Muscle of leg (tissue), 11 donors: ENCODE data around the gene CCDC117. TPM values are rescaled to one million over a fixed set of nuclear protein-coding genes. Genes with fewer than 3 reads are reported as not detected.

Source experiments
- DNase-seq: peaks from one replicate; pipeline ENCODE4 v3.0.0; 2013
- H3K27ac ChIP-seq: one replicate; pipeline ENCODE4 v1.5.1; 2013; ENCODE audit warnings: mild to moderate bottlenecking, low read length, control low read depth
- H3K27me3 ChIP-seq: one replicate; pipeline ENCODE4 v1.6.1; 2013; ENCODE audit warnings: low read length; ENCODE audit not compliant: control insufficient read depth, insufficient read depth
- H3K36me3 ChIP-seq: one replicate; pipeline ENCODE4 v1.6.1; 2013; ENCODE audit warnings: low read length; ENCODE audit not compliant: control insufficient read depth, insufficient read depth
- H3K4me1 ChIP-seq: one replicate; pipeline ENCODE4 v1.6.1; 2013; ENCODE audit warnings: low read length; ENCODE audit not compliant: control insufficient read depth, insufficient read depth
- H3K4me3 ChIP-seq: one replicate; pipeline ENCODE4 v1.5.1; 2013; ENCODE audit warnings: low read length, control low read depth
- H3K9me3 ChIP-seq: replicated peaks from 2 replicates; pipeline ENCODE4 v1.6.1; 2013; ENCODE audit warnings: low read depth, low read length; ENCODE audit not compliant: control insufficient read depth
- WGBS: methylation state at CpG from one replicate; pipeline ENCODE4 v1.1.5; 2013; ENCODE audit warnings: missing lambda C conversion rate; ENCODE audit not compliant: insufficient coverage; 5-methylcytosine and 5-hydroxymethylcytosine counted together
- polyA plus RNA-seq, 8 donors: library from polyadenylated mRNA; unstranded; fragments of 120-200 nt; gene quantifications; one replicate each; pipeline versions ENCODE4 v1.2.1 to v1.2.3, GENCODE V29; 2013; ENCODE audit warnings: inconsistent platforms in 1 of 8, low replicate concordance in 1 of 8; ENCODE audit not compliant: insufficient read length in 8 of 8, insufficient read depth in 1 of 8
- total RNA-seq: library from RNA; stranded (reverse); fragments of 120-200 nt; gene quantifications from one replicate; pipeline ENCODE4 v1.2.4, GENCODE V29; 2013

CCDC117 gene
- total and polyA plus RNA-seq, 9 donors, result 14.2 to 30.9 (median 22.9) TPM

DNA sequence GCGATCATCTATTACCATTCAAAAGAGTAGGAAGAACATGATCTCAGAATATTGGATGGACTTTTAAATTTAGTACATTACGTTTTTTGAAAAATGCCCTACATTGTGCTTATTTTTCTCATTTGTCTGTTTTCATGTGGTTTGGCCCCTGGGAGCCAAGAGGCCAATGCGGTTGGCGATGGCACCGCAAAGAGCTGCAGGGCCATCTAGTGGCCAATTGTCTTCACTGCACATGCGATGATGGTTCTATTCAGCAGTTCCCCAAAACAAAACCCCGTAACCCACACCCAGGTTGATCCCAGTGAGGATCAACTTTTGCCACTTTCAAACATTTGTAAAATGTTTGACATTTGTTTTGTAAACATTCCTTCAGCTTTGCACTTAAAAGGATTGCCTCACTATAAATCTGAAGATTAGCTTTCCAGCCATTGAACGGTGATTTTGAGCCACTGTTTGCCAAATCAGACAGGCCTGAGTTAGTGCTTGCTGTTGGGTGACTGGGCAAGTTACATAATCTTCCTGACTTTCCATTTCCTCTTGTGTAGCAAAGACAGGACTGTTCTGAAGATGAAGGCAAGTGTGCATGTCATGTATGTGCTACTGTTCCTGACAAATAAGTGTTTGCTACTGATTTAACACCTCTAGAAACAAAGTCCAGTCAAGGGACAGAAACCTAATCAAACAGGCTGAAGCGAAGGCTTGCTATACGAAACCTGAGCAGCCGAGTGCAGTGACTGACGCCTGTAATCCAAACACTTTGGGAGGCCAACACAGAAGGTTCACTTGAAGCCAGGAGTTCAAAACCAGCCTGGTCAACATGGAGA, 57.1 kb downstream of the CCDC117 start:
- Histone ChIP-seq H3K9me3 (no peaks in the 10 kb centered on the region), H3K36me3 (peaks cover 3% of the 10 kb centered on the region), H3K27me3 (no peaks in the 10 kb centered on the region), H3K4me1 (no peaks in the 10 kb centered on the region), H3K27ac (no peak overlapping the region), H3K4me3 (no peak overlapping the region)
- WGBS, result 41% methylated on average over 10 of the region's 12 CpGs
- peak; percentile 79 for DNase-seq

DNA sequence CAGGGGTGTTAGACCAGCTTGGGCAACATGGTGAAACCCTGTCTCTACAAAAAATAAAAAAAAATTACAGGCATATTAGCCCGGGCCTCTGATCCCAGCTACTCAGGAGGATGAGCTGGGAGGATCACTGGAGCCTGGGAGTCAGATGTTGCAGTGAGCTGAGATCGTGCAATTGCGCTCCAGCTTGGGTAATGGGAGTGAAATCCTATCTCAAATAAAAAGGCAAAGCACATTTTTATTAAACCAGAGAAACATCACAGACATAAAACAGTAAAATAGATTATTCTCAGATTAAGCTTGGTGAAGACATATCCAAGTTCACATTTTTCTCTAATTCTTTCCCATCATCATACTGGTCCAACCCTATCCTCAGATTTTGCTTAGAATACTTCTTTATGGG, 57.9 kb downstream of the CCDC117 start:
- no peaks in the 10 kb centered on the region for H3K4me1 ChIP-seq

DNA sequence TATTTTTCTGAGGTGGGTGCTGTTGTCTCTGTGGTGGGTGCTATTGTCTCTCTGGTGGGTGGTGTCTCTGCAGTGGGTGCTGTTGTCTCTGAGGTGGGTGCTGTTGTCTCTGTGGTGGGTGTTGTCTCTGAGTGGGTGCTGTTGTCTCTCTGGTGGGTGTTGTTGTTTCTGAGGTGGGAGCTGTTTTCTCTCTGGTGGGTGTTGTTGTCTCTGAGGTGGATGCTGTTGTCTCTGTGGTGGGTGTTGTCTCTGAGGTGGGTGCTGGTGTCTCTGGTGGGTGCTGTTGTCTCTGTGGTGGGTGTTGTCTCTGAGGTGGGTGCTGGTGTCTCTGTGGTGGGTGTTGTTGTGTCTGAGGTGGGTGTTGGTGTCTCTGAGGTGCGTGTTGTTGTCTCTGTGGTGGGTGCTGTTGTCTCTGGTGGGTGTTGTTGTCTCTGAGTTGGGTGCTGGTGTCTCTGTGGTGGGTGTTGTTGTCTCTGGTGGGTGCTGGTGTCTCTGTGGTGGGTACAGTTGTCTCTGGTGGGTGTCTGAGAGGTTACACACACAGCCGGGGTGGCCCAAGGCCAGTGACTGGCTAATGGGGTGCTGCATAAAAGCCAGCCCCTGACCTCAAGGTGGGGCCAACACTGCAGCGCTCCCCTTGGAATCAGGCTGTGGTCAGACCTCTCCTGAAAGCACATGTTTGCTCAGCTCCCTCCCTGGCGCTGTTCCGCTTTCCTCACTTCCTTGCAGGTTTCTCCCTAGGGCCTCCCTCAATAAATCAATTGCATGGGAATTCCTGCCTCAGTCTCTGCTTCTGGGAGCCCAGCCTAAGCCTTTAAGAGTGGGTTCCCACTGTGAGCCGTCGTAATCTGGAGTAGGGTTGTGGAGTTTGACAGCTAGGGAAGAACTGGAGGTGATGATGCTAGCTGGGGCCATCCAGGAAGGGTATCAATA, 58.9 kb downstream of the CCDC117 start:
- Histone ChIP-seq H3K4me1 (no peaks in the 10 kb centered on the region), H3K4me3 (no peak overlapping the region), H3K36me3 (peaks cover 3% of the 10 kb centered on the region), H3K27ac (no peak overlapping the region), H3K9me3 (no peaks in the 10 kb centered on the region), H3K27me3 (no peaks in the 10 kb centered on the region)
- DNase-seq, result no peak
- 77% methylated on average over 5 of the region's 7 CpGs for WGBS

More for the DNA sequence above, 57.9 kb downstream of the CCDC117 start:
- Histone ChIP-seq H3K27me3 (no peaks in the 10 kb centered on the region), H3K9me3 (no peaks in the 10 kb centered on the region), H3K36me3 (peaks cover 3% of the 10 kb centered on the region), H3K27ac (no peak overlapping the region), H3K4me3 (no peak overlapping the region)
- DNase-seq, result no peak
- no CpG with 5 or more reads among the region's 3 CpGs for WGBS

DNA sequence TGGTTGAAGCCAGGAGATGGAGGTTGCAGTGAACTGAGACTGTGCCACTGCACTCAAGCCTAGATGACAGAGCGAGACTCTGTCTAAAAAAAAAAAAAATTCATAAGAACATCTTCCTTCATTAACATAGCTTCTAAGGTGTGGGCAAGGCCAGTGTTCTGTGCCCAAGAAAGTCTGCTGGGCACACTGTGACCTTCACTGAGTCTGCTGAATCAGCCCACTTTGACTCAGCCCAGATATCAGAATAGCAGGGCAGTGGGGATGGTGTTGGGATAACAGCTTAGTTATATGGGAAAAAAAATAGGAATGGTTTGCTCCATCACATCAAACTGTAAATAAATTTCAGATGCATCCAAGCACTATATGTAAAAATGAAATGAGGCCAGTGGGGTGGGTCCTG, 60.2 kb downstream of the CCDC117 start:
- Histone ChIP-seq H3K36me3 (peaks cover 3% of the 10 kb centered on the region), H3K27me3 (no peaks in the 10 kb centered on the region), H3K4me3 (no peak overlapping the region), H3K9me3 (no peaks in the 10 kb centered on the region), H3K27ac (no peak overlapping the region), H3K4me1 (no peaks in the 10 kb centered on the region)
- no peak for DNase-seq
- WGBS, result no CpG with 5 or more reads among the region's 1 CpG

DNA sequence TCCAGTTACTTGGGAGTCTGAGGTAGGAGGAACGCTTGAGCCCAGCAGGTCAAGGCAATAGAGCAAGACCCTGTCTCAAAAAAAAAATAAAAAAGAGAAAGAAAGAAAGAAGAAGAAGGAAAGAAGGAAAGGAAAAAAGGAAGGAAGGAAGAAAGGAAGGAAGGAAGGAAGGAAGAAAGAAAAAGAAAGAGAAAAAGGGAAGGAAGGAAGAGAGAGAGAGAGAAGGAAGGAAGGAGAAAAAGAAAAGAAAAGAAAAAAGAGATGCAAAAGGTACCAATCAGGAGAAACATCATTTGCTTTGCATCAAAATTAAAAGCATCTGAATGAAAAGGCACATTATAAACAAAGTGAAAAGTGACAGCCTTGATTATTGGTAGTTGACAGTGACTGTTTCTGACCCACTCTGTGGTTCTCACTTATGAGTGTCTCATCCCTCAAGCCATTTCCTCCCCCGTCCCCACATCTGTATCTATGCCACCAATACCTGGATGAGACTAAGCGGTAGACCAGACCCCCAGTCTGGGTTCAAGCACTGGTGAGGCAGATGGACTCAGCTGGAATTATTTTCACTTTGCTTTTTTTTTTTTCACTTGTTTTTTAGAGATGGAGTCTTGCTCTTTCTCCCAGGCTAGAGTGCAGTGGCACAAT, 60.9 kb downstream of the CCDC117 start:
- H3K4me3 ChIP-seq, result no peak overlapping the region
- H3K27me3 ChIP-seq, result no peaks in the 10 kb centered on the region
- DNase-seq, result no peak
- 79% methylated on average over 2 of the region's 3 CpGs for WGBS
- H3K9me3 ChIP-seq, result no peaks in the 10 kb centered on the region
- H3K36me3 ChIP-seq, result peaks cover 3% of the 10 kb centered on the region
- H3K4me1 ChIP-seq, result no peaks in the 10 kb centered on the region
- no peak overlapping the region for H3K27ac ChIP-seq

DNA sequence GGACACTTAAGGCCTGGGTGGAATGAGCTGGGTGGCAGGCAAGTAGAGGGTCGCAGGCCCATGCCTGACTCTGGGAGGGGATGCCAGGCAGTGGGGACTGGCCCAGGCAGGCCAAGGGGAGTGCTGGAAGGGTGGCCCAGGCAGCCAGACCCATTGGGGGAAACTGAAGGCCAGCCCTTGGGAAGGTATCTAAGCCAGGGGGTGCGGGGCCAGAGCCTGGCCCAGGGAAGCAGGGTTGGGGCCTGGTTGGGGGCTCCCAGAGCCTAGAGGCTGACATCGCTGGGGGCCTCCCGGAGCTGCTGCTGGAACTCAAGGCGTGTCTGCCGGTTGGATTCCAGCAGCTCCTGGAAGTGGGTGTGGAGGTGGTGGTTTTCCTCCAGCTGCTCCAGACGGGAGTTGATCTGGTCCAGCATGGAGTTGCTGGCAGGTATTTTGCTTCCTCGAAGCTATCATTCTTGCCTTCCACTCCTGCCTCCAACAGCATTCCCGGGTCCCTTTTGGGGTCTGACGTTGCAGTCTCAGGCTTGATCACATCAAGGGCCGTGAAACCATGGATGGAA, 63.2 kb downstream of the CCDC117 start:
- 80% methylated on average over 4 of the region's 11 CpGs for WGBS
- peaks cover 3% of the 10 kb centered on the region for H3K36me3 ChIP-seq
- no peak for DNase-seq
- no peak overlapping the region for H3K27ac ChIP-seq
- no peaks in the 10 kb centered on the region for H3K9me3 ChIP-seq
- H3K4me3 ChIP-seq, result no peak overlapping the region
- H3K27me3 ChIP-seq, result no peaks in the 10 kb centered on the region
- H3K4me1 ChIP-seq, result no peaks in the 10 kb centered on the region

DNA sequence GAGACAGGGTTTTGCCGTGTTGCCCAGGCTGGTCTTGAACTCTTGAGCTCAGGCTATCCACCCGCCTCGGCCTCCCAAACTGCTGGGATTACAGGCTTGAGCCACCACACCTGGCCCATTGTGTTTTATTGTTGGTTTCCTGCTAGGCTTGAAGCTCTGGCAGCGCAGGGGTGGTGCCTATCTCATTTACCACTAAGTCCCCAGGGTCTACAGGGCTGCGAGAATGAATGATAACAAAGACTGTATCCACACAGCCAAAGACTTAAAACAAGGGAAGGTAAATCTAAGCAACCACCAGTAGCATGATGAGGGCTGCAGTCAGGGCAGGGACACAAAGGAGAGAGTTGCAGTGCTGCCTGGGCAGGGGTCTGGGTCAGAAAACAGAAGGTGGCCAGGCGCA, 65.1 kb downstream of the CCDC117 start:
- Histone ChIP-seq H3K4me3 (no peak overlapping the region), H3K9me3 (no peaks in the 10 kb centered on the region), H3K27ac (no peak overlapping the region), H3K27me3 (no peaks in the 10 kb centered on the region), H3K4me1 (no peaks in the 10 kb centered on the region), H3K36me3 (peaks cover 3% of the 10 kb centered on the region)
- WGBS, result 81% methylated on average over 3 of the region's 6 CpGs
- DNase-seq, result no peak

Other genes starting within 250 kb of the CCDC117 start
- 30.1 TPM for gene TTC28, start 92.9 kb upstream of the CCDC117 start, total RNA-seq
- gene TTC28, start 92.9 kb upstream of the CCDC117 start, polyA plus RNA-seq, result 10 to 100 TPM; 17.9 to 31.8 (median 24.1) TPM
- gene CHEK2, start 30.9 kb upstream of the CCDC117 start, total RNA-seq, result 7.4 TPM
- gene CHEK2, start 30.9 kb upstream of the CCDC117 start, polyA plus RNA-seq, result 10 to 100 TPM in 2 of 8 donors, 1 to 10 TPM in 6; 6.3 to 10.9 (median 9.0) TPM
- 20.0 TPM for gene HSCB, start 30.7 kb upstream of the CCDC117 start, total RNA-seq
- 10 to 100 TPM; 17.9 to 24.0 (median 20.4) TPM for gene HSCB, start 30.7 kb upstream of the CCDC117 start, polyA plus RNA-seq
- gene XBP1, start 27.9 kb downstream of the CCDC117 start, total RNA-seq, result 86.8 TPM
- gene XBP1, start 27.9 kb downstream of the CCDC117 start, polyA plus RNA-seq, result 10 to 100 TPM; 56.2 to 88.6 (median 65.5) TPM
- gene ZNRF3, start 110.9 kb downstream of the CCDC117 start, total RNA-seq, result 5.5 TPM
- gene ZNRF3, start 110.9 kb downstream of the CCDC117 start, polyA plus RNA-seq, result 1 to 10 TPM; 6.3 to 8.7 (median 8.1) TPM